Stimulated activated naive CD4-positive, alpha-beta T cell (primary cell): ENCODE results near the gene ANKMY1.

ENCODE experiments used
- DNase-seq, 6 experiments: peaks; one replicate each; lab custom pipeline; 2025; lab: John Stamatoyannopoulos, UW

The ANKMY1 gene

GRCh38 chr2:240460253-240460711, 97.5 kb downstream of the ANKMY1 start:
- DNase-seq = no peak

- no peak for DNase-seq
Observed at GRCh38 chr2:240459401-240460252, 98.2 kb downstream of the ANKMY1 start.

GRCh38 chr2:240458900-240459391, 98.8 kb downstream of the ANKMY1 start:
- no peak for DNase-seq

- DNase-seq = no peak
Observed at GRCh38 chr2:240458044-240458899, 99.5 kb downstream of the ANKMY1 start.

GRCh38 chr2:240457223-240458043, 100.4 kb downstream of the ANKMY1 start:
- no peak for DNase-seq

GRCh38 chr2:240456447-240457222, 101.2 kb downstream of the ANKMY1 start:
- no peak for DNase-seq

GRCh38 chr2:240455647-240456446, 101.9 kb downstream of the ANKMY1 start:
- no peak for DNase-seq

GRCh38 chr2:240455272-240455646, 102.5 kb downstream of the ANKMY1 start:
- no peak for DNase-seq

- DNase-seq = peak in 2 of 6 experiments; percentile 8
Observed at GRCh38 chr2:240454106-240454901, 103.5 kb downstream of the ANKMY1 start.

GRCh38 chr2:240453461-240454105, 104.2 kb downstream of the ANKMY1 start:
- no peak for DNase-seq

- peak in 1 of 6 experiments; percentile 13 for DNase-seq
Observed at GRCh38 chr2:240452462-240453256, 105.1 kb downstream of the ANKMY1 start.

GRCh38 chr2:240451791-240452461, 105.9 kb downstream of the ANKMY1 start:
- no peak for DNase-seq

GRCh38 chr2:240451108-240451611, 106.6 kb downstream of the ANKMY1 start:
- DNase-seq = no peak

GRCh38 chr2:240450532-240451107, 107.2 kb downstream of the ANKMY1 start:
- no peak for DNase-seq

- no peak for DNase-seq
Observed at GRCh38 chr2:240449764-240450531, 107.8 kb downstream of the ANKMY1 start.
